Right lobe of liver (tissue), 4 donors: ENCODE data around the gene ANKRD44.

ENCODE experiments used
- CTCF ChIP-seq, 4 donors: fragments of 200-600 bp in 3 of 4; fragments of 450-650 bp in 1 of 4; IDR thresholded peaks; one replicate each; pipeline versions ENCODE4 v1.5.1 to v1.8.0; 2016 to 2022; ENCODE audit warnings: antibody characterized with exemption in 4 of 4, mild to moderate bottlenecking in 2 of 4
- POLR2A ChIP-seq: fragments of 450-650 bp; IDR thresholded peaks from one replicate; pipeline ENCODE4 v1.6.1; 2017; ENCODE audit warnings: antibody characterized with exemption, mild to moderate bottlenecking
- donor health status: DM: no; HTN: no; CAD: no.
- donor health status: DM: no; HTN: no; CAD: no.
- donor health status: DM: no; HTN: yes; CAD: no.

GRCh38 chr2:197013098-197013497 is 297.5 kb downstream of the ANKRD44 start:
- no peak for TF ChIP-seq CTCF (IDR thresholded peaks at IDR 0.05)
- no peak for TF ChIP-seq POLR2A
